Endothelial cell of umbilical vein (primary cell): ENCODE data around the gene AHRR.

Experiments used
- EZH2 ChIP-seq: IDR thresholded peaks from 2 replicates; pipeline ENCODE4 v1.6.1; 2012; ENCODE audit warnings: borderline replicate concordance, low read depth, mild to moderate bottlenecking, moderate library complexity, low read length, inconsistent platforms; ENCODE audit not compliant: severe bottlenecking
- POLR2A ChIP-seq: IDR thresholded peaks from 2 replicates; pipeline ENCODE4 v1.6.1; 2012; ENCODE audit warnings: low read depth, mild to moderate bottlenecking, control low read depth, low read length
- POLR2AphosphoS5 ChIP-seq: IDR thresholded peaks from 2 replicates; pipeline ENCODE4 v1.6.1; 2012; ENCODE audit warnings: low read depth, mild to moderate bottlenecking, control low read depth, low read length, moderate library complexity; ENCODE audit not compliant: insufficient read depth

- TF ChIP-seq EZH2 (no peak), POLR2A (no peak), POLR2AphosphoS5 (no peak)
These were observed 22.8 kb upstream of the AHRR start for GRCh38 chr5:298737-299125.
